RWPE2 (cell line): ENCODE results near the gene ZNF512.

ENCODE experiments used
- ATAC-seq: fragments of 200-7000 bp; cut with Tn5 transposase; 3 replicates; pipeline ENCODE4 v1.9.1; 2021; ENCODE audit warnings: low read depth
- DNase-seq: peaks from one replicate; pipeline ENCODE4 v3.0.0-alpha.2; 2020; ENCODE audit warnings: low spot score
- H3K27ac ChIP-seq: fragments of 450-650 bp; 2 replicates; pipeline ENCODE4 v1.5.1; 2017; ENCODE audit warnings: mild to moderate bottlenecking; ENCODE audit not compliant: poor library complexity, severe bottlenecking
- H3K27me3 ChIP-seq: fragments of 250-450 bp; sonication (Bioruptor Pico); 2 replicates; pipeline ENCODE4 v1.5.1; 2021; ENCODE audit warnings: mild to moderate bottlenecking, moderate library complexity; ENCODE audit not compliant: insufficient read depth, poor library complexity, severe bottlenecking
- H3K36me3 ChIP-seq: fragments of 250-450 bp; sonication (Bioruptor Pico); 2 replicates; pipeline ENCODE4 v1.5.1; 2020; ENCODE audit warnings: low read depth, mild to moderate bottlenecking, moderate library complexity
- H3K4me1 ChIP-seq: fragments of 250-450 bp; sonication (Bioruptor Pico); 2 replicates; pipeline ENCODE4 v1.5.1; 2021; ENCODE audit warnings: mild to moderate bottlenecking, moderate library complexity; ENCODE audit not compliant: insufficient read depth, poor library complexity, severe bottlenecking
- H3K4me3 ChIP-seq: fragments of 250-450 bp; sonication (Bioruptor Pico); 2 replicates; pipeline ENCODE4 v1.5.1; 2021; ENCODE audit warnings: mild to moderate bottlenecking, moderate library complexity; ENCODE audit not compliant: severe bottlenecking
- H3K9me3 ChIP-seq: fragments of 250-450 bp; sonication (Bioruptor Pico); 2 replicates; pipeline ENCODE4 v1.5.1; 2021; ENCODE audit warnings: mild to moderate bottlenecking, moderate library complexity; ENCODE audit not compliant: severe bottlenecking
- TF ChIP-seq, protein P1 (sequence below): fragments of 450-650 bp; IDR thresholded peaks from one replicate; pipeline ENCODE4 v1.5.1; 2017; ENCODE audit warnings: mild to moderate bottlenecking, moderate library complexity; ENCODE audit not compliant: poor library complexity, severe bottlenecking

ZNF512 gene

DNA sequence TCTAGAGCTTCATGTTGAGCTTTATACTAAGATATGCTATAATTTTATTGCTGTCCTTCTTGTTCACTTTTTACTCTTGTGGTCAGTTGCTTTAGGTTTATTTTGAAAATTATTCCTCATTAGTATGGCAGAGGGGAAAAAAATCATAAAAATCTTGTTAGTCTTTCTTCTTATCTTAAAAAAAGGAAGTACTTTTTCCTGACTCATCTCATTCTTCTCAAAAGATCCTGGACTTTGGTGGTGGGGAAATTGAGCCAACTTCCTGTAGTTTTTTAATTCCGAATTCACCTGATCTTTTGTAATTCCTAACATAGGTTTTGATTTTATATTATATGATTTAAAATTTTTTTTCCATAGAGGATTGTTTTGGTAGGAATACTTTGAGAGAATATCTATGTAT, 84.6 kb downstream of the ZNF512 start:
- DNase-seq (no peak), ATAC-seq (no peak)
- Histone ChIP-seq H3K4me3 (no peak overlapping the region), H3K27me3 (no peaks in the 10 kb centered on the region), H3K9me3 (no peaks in the 10 kb centered on the region), H3K36me3 (peaks cover 61% of the 10 kb centered on the region), H3K27ac (no peak overlapping the region), H3K4me1 (peaks cover 2% of the 10 kb centered on the region)
- TF ChIP-seq, protein P1, sequence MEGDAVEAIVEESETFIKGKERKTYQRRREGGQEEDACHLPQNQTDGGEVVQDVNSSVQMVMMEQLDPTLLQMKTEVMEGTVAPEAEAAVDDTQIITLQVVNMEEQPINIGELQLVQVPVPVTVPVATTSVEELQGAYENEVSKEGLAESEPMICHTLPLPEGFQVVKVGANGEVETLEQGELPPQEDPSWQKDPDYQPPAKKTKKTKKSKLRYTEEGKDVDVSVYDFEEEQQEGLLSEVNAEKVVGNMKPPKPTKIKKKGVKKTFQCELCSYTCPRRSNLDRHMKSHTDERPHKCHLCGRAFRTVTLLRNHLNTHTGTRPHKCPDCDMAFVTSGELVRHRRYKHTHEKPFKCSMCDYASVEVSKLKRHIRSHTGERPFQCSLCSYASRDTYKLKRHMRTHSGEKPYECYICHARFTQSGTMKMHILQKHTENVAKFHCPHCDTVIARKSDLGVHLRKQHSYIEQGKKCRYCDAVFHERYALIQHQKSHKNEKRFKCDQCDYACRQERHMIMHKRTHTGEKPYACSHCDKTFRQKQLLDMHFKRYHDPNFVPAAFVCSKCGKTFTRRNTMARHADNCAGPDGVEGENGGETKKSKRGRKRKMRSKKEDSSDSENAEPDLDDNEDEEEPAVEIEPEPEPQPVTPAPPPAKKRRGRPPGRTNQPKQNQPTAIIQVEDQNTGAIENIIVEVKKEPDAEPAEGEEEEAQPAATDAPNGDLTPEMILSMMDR = no peak

DNA sequence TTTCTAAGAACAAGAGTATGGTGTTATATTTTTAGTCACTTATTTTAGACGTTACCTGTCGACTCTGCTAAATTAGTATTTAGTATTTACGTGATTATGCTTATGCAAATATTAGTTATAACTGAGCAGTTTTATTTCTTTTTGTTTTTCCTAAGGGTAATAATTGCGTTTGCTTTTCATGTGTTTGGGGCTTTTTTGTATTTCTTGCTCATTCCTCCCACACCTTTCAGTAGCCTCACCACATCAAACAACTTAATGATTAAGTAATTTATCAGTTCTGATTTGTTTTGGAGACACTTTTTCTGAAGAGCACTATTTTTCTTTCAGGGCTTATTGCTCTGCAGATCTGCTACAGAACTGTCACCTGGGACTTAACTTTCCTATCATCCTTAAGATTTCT, 88.4 kb downstream of the ZNF512 start:
- Histone ChIP-seq H3K4me1 (no peaks in the 10 kb centered on the region), H3K36me3 (peaks cover 77% of the 10 kb centered on the region), H3K9me3 (no peaks in the 10 kb centered on the region), H3K27me3 (no peaks in the 10 kb centered on the region), H3K27ac (no peak overlapping the region), H3K4me3 (no peak overlapping the region)
- no peak for ATAC-seq
- no peak for DNase-seq
- TF ChIP-seq, protein P1 = no peak
